HCT116 (cell line): ENCODE results near the gene FBXO47. TPM values are rescaled to one million over a fixed set of nuclear protein-coding genes. Genes with fewer than 3 reads are reported as not detected.

Experiments used
- ATAC-seq: fragments of 200-7000 bp; cut with Tn5 transposase; 2 replicates; pipeline ENCODE4 v1.9.1; 2020; ENCODE audit warnings: mild to moderate bottlenecking, moderate library complexity
- BruUV-seq: library from RNA; stranded (reverse); fragments of 400-500 nt; replicated peaks from 2 replicates; lab custom pipeline; 2021; lab: Mats Ljungman, UMichigan
- CTCF ChIA-PET: fragments of 300-600 bp; sonication (Branson Sonifier 250); formaldehyde crosslinking; loops from one replicate; lab custom pipeline; 2021; ENCODE audit warnings: antibody characterized with exemption; lab: Charles Lee
- POLR2A ChIA-PET: fragments of 300-600, 350-600 bp; sonication (Branson Sonifier 250); formaldehyde crosslinking; loops from one replicate; lab custom pipeline; 2021; ENCODE audit warnings: antibody characterized with exemption; lab: Charles Lee
- RAD21 ChIA-PET, 2 experiments: fragments of 300-600 bp; sonication (Branson Sonifier 250); formaldehyde crosslinking; loops; one replicate each; lab custom pipeline; 2023; ENCODE audit warnings: low total read pairs in 2 of 2; ENCODE audit not compliant: uncharacterized antibody in 2 of 2, unreplicated experiment in 2 of 2, low non-redundant PET in 1 of 2; lab: Charles Lee
- DNase-seq: peaks from one replicate; pipeline ENCODE4 v3.0.0-alpha.2; 2010; ENCODE audit warnings: low read depth, low spot score
- H2AFZ ChIP-seq: fragments of 200-600 bp; shearing (Covaris generic), sonication (generic); 2 replicates; pipeline ENCODE4 v1.6.1; 2017; ENCODE audit warnings: low read depth, mixed run types, mixed read lengths, antibody characterized with exemption, low read length; ENCODE audit not compliant: poor library complexity, severe bottlenecking
- H3K27ac ChIP-seq: 2 replicates; pipeline ENCODE4 v1.5.1; 2012; ENCODE audit warnings: low read depth, low read length
- H3K27me3 ChIP-seq: fragments of 200-600 bp; sonication (generic); 2 replicates; pipeline ENCODE4 v1.6.1; 2016; ENCODE audit warnings: mixed run types, low read length, mixed read lengths; ENCODE audit not compliant: insufficient read depth
- H3K36me3 ChIP-seq, 2 experiments: fragments of 200-500 bp in 1 of 2; fragments of 200-600 bp in 1 of 2; sonication (Bioruptor generic) in 1 of 2; sonication (generic) in 1 of 2; 2 replicates each; pipeline versions ENCODE4 v1.5.1 to v1.6.1; 2014 to 2016; ENCODE audit warnings: low read length in 2 of 2, inconsistent platforms in 1 of 2, mixed read lengths in 1 of 2, mixed run types in 1 of 2; ENCODE audit not compliant: insufficient read depth in 2 of 2, control insufficient read depth in 1 of 2
- H3K4me1 ChIP-seq, 2 experiments: fragments of 200-600 bp in 1 of 2; sonication (generic) in 1 of 2; 2 replicates each; pipeline versions ENCODE4 v1.5.1 to v1.6.1; 2012 to 2017; ENCODE audit warnings: low read length in 2 of 2, inconsistent platforms in 1 of 2, mild to moderate bottlenecking in 1 of 2, mixed read lengths in 1 of 2, mixed run types in 1 of 2, moderate library complexity in 1 of 2; ENCODE audit not compliant: insufficient read depth in 2 of 2, control insufficient read depth in 1 of 2
- H3K4me2 ChIP-seq: fragments of 200-600 bp; sonication (generic); 2 replicates; pipeline ENCODE4 v1.6.1; 2017; ENCODE audit warnings: mixed run types, low read length, mixed read lengths
- H3K4me3 ChIP-seq, 2 experiments: fragments of 200-600 bp in 1 of 2; sonication (generic) in 1 of 2; replicated peaks in 1 of 2; 2 replicates each; pipeline ENCODE4 v1.5.1; 2011 to 2016; ENCODE audit warnings: low read length in 2 of 2, control low read depth in 1 of 2, low read depth in 1 of 2, mild to moderate bottlenecking in 1 of 2, mixed read lengths in 1 of 2, mixed run types in 1 of 2
- H3K79me2 ChIP-seq: fragments of 200-600 bp; sonication (generic); 2 replicates; pipeline ENCODE4 v1.6.1; 2017; ENCODE audit warnings: mild to moderate bottlenecking, mixed run types, low read length, moderate library complexity, mixed read lengths; ENCODE audit not compliant: insufficient read depth
- H3K9ac ChIP-seq: fragments of 200-600 bp; sonication (generic); 2 replicates; pipeline ENCODE4 v1.6.1; 2016; ENCODE audit warnings: low read length, mixed read lengths
- H3K9me2 ChIP-seq: fragments of 200-600 bp; sonication (generic), shearing (Covaris generic); 2 replicates; pipeline ENCODE4 v1.6.1; 2017; ENCODE audit warnings: mixed run types, mild to moderate bottlenecking, moderate library complexity; ENCODE audit not compliant: insufficient read depth
- H3K9me3 ChIP-seq, 2 experiments: fragments of 200-500 bp in 1 of 2; fragments of 200-600 bp in 1 of 2; sonication (Bioruptor generic) in 1 of 2; sonication (generic) in 1 of 2; 2 replicates each; pipeline ENCODE4 v1.6.1; 2014 to 2017; ENCODE audit warnings: low read length in 2 of 2, mixed read lengths in 2 of 2, inconsistent platforms in 1 of 2, low read depth in 1 of 2, mild to moderate bottlenecking in 1 of 2, mixed run types in 1 of 2, moderate library complexity in 1 of 2; ENCODE audit not compliant: control insufficient read depth in 1 of 2, insufficient read depth in 1 of 2
- H4K20me1 ChIP-seq: fragments of 200-600 bp; sonication (generic), shearing (Covaris generic); 2 replicates; pipeline ENCODE4 v1.6.1; 2017; ENCODE audit warnings: mixed run types, mild to moderate bottlenecking, moderate library complexity; ENCODE audit not compliant: insufficient read depth
- CBX3 ChIP-seq: IDR thresholded peaks from 2 replicates; pipeline ENCODE4 v1.6.1; 2012; ENCODE audit warnings: low read depth
- CEBPB ChIP-seq: IDR thresholded peaks from 2 replicates; pipeline ENCODE4 v1.6.1; 2012; ENCODE audit warnings: low read depth
- EGR1 ChIP-seq: IDR thresholded peaks from 2 replicates; pipeline ENCODE4 v1.6.1; 2012; ENCODE audit warnings: low read depth
- ELF1 ChIP-seq: IDR thresholded peaks from 2 replicates; pipeline ENCODE4 v1.6.1; 2012; ENCODE audit warnings: low read depth, borderline replicate concordance
- FOSL1 ChIP-seq: IDR thresholded peaks from 2 replicates; pipeline ENCODE4 v1.6.1; 2012; ENCODE audit warnings: low read depth
- POLR2A ChIP-seq: IDR thresholded peaks from 2 replicates; pipeline ENCODE4 v1.7.0; 2011; ENCODE audit warnings: borderline replicate concordance; ENCODE audit not compliant: insufficient read depth, insufficient read length; ENCODE audit errors: extremely low read depth
- REST ChIP-seq: IDR thresholded peaks from 2 replicates; pipeline ENCODE4 v1.6.1; 2012; ENCODE audit warnings: low read depth
- SP1 ChIP-seq: IDR thresholded peaks from 2 replicates; pipeline ENCODE4 v1.6.1; 2012; ENCODE audit warnings: low read depth
- SRF ChIP-seq: IDR thresholded peaks from 2 replicates; pipeline ENCODE4 v1.6.1; 2012; ENCODE audit warnings: low read depth
- TCF7L2 ChIP-seq: IDR thresholded peaks from 2 replicates; pipeline ENCODE4 v1.7.0; 2011; ENCODE audit warnings: borderline replicate concordance, inconsistent platforms; ENCODE audit not compliant: insufficient read depth, insufficient read length; ENCODE audit errors: extremely low read depth
- YY1 ChIP-seq: IDR thresholded peaks from 2 replicates; pipeline ENCODE4 v1.6.1; 2011; ENCODE audit warnings: low read length, low read depth, moderate library complexity, mild to moderate bottlenecking; ENCODE audit not compliant: insufficient replicate concordance; ENCODE audit errors: extremely low read depth
- ZFX ChIP-seq: fragments of 450-650 bp; IDR thresholded peaks from 2 replicates; pipeline ENCODE4 v1.6.1; 2017
- ZNF274 ChIP-seq: fragments of 200-500 bp; sonication (Bioruptor generic); IDR thresholded peaks from 2 replicates; pipeline ENCODE4 v1.6.1; 2014; ENCODE audit warnings: mild to moderate bottlenecking, low read depth, low read length, inconsistent platforms
- intact Hi-C: fragments of 100-400 bp; cut with micrococcal nuclease; formaldehyde crosslinking; loops from 2 replicates; pipeline ENCODE4 v1.10.0; 2022
- total RNA-seq: library from RNA; stranded (reverse); gene quantifications from one replicate; pipeline ENCODE4 v1.2.1, GENCODE V29; 2021; ENCODE audit not compliant: unreplicated experiment
- TF ChIP-seq, protein P1 (sequence below): IDR thresholded peaks from 2 replicates; pipeline ENCODE4 v1.6.1; 2012
- TF ChIP-seq, protein P2 (sequence below): IDR thresholded peaks from 2 replicates; pipeline ENCODE4 v1.6.1; 2011; ENCODE audit warnings: mild to moderate bottlenecking, low read length, moderate library complexity; ENCODE audit not compliant: insufficient replicate concordance; ENCODE audit errors: extremely low read depth

The FBXO47 gene
- total RNA-seq, 1 experiment from 2014 or later = not detected

DNA sequence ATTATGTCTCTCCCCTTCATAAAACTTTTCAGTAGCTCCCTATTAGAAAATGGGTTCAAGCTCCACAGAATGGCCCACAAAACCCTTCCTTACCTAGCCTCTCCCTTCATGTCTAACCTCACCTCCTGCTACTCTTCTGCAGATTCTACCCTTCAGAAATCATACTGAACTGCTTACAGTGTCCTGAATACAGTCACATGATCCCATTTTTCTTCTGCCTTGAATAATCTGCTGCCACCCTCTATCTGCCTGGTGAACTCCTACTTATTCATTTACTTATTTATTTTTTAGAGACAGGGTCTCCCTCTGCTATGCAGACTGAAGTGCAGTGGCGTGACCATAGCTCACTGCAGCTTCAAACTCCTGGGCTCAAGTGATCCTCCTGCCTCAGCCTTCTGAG lies 26.8 kb downstream of the FBXO47 start:
- no peaks in the 10 kb centered on the region for H3K9me3 ChIP-seq
- H3K4me2 ChIP-seq = no peak overlapping the region
- no peak overlapping the region for H3K9ac ChIP-seq
- TF ChIP-seq YY1 = no peak
- TF ChIP-seq, protein P1, sequence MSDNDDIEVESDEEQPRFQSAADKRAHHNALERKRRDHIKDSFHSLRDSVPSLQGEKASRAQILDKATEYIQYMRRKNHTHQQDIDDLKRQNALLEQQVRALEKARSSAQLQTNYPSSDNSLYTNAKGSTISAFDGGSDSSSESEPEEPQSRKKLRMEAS = no peak
- no peak for TF ChIP-seq POLR2A
- TF ChIP-seq SRF = no peak
- TF ChIP-seq FOSL1 = no peak
- TF ChIP-seq TCF7L2 = no peak
- no peaks in the 10 kb centered on the region for H3K36me3 ChIP-seq
- no peak for ATAC-seq
- H3K9me2 ChIP-seq = no peaks in the 10 kb centered on the region
- intact Hi-C loops = no loop called here
- H3K79me2 ChIP-seq = no peaks in the 10 kb centered on the region
- no peak overlapping the region for H3K4me3 ChIP-seq
- H2AFZ ChIP-seq = no peak overlapping the region
- H4K20me1 ChIP-seq = no peaks in the 10 kb centered on the region
- no peaks in the 10 kb centered on the region for H3K4me1 ChIP-seq
- CTCF ChIA-PET = interaction anchor here (0.6 kb wide), 1 partner anchor 8 kb away, joined by 3 read pairs; no protein-coding TSS in a partner anchor
- POLR2A ChIA-PET = interaction anchor here (0.6 kb wide), 1 partner anchor 320 kb away, joined by 4 read pairs; no protein-coding TSS in a partner anchor
- RAD21 ChIA-PET = no interaction called here
- no peak overlapping the region for H3K27ac ChIP-seq
- H3K27me3 ChIP-seq = no peaks in the 10 kb centered on the region; the same call in 1 of the 2 replicates
- DNase-seq = no peak
- no TSS peak for BruUV-seq

DNA sequence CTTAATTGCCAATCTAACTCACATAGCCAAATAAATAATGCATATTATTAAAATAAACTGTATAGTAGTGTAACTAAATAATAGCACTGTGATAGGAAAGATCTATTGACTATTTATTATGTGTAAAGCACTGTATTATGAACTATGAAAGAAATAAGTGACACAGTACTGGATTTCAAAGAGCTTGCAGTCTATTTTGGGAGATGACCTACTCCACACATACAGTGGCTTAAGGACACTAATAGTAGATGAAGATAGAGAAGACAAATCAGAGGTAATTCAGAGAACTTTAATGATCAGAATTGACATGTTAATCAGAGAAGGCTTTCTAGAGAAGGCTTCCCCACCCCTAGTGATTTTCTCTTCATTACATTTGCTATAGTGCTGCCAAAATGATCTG lies 27.2 kb downstream of the FBXO47 start:
- ChIA-PET CTCF (interaction anchor here (0.6 kb wide), 1 partner anchor 8 kb away, joined by 3 read pairs; no protein-coding TSS in a partner anchor), POLR2A (interaction anchor here (0.6 kb wide), 1 partner anchor 320 kb away, joined by 4 read pairs; no protein-coding TSS in a partner anchor), RAD21 (no interaction called here)
- H3K4me1 ChIP-seq = no peaks in the 10 kb centered on the region
- no peak overlapping the region for H3K4me2 ChIP-seq
- no peaks in the 10 kb centered on the region; the same call in 1 of the 2 replicates for H3K27me3 ChIP-seq
- H3K9ac ChIP-seq = no peak overlapping the region
- no peaks in the 10 kb centered on the region for H3K9me2 ChIP-seq
- H4K20me1 ChIP-seq = no peaks in the 10 kb centered on the region
- DNase-seq (no peak), ATAC-seq (no peak)
- no peak overlapping the region for H3K4me3 ChIP-seq
- H2AFZ ChIP-seq = no peak overlapping the region
- no peaks in the 10 kb centered on the region for H3K79me2 ChIP-seq
- H3K9me3 ChIP-seq = no peaks in the 10 kb centered on the region
- no TSS peak for BruUV-seq
- intact Hi-C loops = no loop called here
- no peaks in the 10 kb centered on the region for H3K36me3 ChIP-seq
- no peak overlapping the region for H3K27ac ChIP-seq
- TF ChIP-seq REST (no peak), CBX3 (no peak), ELF1 (no peak), FOSL1 (no peak), POLR2A (no peak), ZNF274 (no peak), ZFX (no peak), CEBPB (no peak), TCF7L2 (no peak), EGR1 (no peak), SP1 (no peak)
- TF ChIP-seq, protein P2, sequence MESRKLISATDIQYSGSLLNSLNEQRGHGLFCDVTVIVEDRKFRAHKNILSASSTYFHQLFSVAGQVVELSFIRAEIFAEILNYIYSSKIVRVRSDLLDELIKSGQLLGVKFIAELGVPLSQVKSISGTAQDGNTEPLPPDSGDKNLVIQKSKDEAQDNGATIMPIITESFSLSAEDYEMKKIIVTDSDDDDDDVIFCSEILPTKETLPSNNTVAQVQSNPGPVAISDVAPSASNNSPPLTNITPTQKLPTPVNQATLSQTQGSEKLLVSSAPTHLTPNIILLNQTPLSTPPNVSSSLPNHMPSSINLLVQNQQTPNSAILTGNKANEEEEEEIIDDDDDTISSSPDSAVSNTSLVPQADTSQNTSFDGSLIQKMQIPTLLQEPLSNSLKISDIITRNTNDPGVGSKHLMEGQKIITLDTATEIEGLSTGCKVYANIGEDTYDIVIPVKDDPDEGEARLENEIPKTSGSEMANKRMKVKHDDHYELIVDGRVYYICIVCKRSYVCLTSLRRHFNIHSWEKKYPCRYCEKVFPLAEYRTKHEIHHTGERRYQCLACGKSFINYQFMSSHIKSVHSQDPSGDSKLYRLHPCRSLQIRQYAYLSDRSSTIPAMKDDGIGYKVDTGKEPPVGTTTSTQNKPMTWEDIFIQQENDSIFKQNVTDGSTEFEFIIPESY = no peak
